HG03571 (cell line): Measurements from ENCODE around the gene RXRG.
"Not testable (repeated sequence)": the region's sequence is repeated elsewhere in the genome, so short reads cannot be mapped to it uniquely, and the experiment has no call there.

Source experiments
- ATAC-seq: cut with Tn5 transposase; IDR thresholded peaks from one replicate; pipeline ENCODE4 v1.9.1; 2021; ENCODE audit not compliant: unreplicated experiment

Gene RXRG

GRCh38 chr1:165444897-165445370 is at the start of gene RXRG:
TSS of gene RXRG (minus strand) at chr1:165445126. CDS start at chr1:165444893, 233 bp downstream.
- no peak for ATAC-seq

GRCh38 chr1:165492845-165493373 is 48.0 kb upstream of the RXRG start:
- no peak for ATAC-seq

GRCh38 chr1:165490175-165490574 is 45.2 kb upstream of the RXRG start:
- no peak for ATAC-seq

GRCh38 chr1:165487921-165488320 is 43.0 kb upstream of the RXRG start:
- no peak for ATAC-seq

- ATAC-seq: no peak
Measured at GRCh38 chr1:165486663-165487062, 41.7 kb upstream of the RXRG start.

GRCh38 chr1:165485716-165486115 is 40.8 kb upstream of the RXRG start:
- no peak for ATAC-seq

GRCh38 chr1:165484532-165484931 is 39.6 kb upstream of the RXRG start:
- no peak for ATAC-seq

GRCh38 chr1:165483412-165483811 is 38.5 kb upstream of the RXRG start:
- no peak for ATAC-seq

- no peak for ATAC-seq
Measured at GRCh38 chr1:165481820-165482532, 37.0 kb upstream of the RXRG start.

- ATAC-seq: no peak
Measured at GRCh38 chr1:165476776-165477175, 31.9 kb upstream of the RXRG start.

GRCh38 chr1:165474196-165474595 is 29.3 kb upstream of the RXRG start:
- ATAC-seq: no peak

- ATAC-seq: no peak
Measured at GRCh38 chr1:165473081-165473480, 28.2 kb upstream of the RXRG start.

- ATAC-seq: no peak
Measured at GRCh38 chr1:165468726-165469249, 23.9 kb upstream of the RXRG start.

- no peak for ATAC-seq
Measured at GRCh38 chr1:165468253-165468652, 23.3 kb upstream of the RXRG start.

- ATAC-seq: no peak
Measured at GRCh38 chr1:165467706-165468105, 22.8 kb upstream of the RXRG start.

- no peak for ATAC-seq
Measured at GRCh38 chr1:165463978-165464377, 19.1 kb upstream of the RXRG start.

GRCh38 chr1:165459683-165460082 is 14.8 kb upstream of the RXRG start:
- ATAC-seq: not testable (repeated sequence)

- ATAC-seq: no peak
Measured at GRCh38 chr1:165456861-165457260, 11.9 kb upstream of the RXRG start.

- ATAC-seq: no peak
Measured at GRCh38 chr1:165456114-165456513, 11.2 kb upstream of the RXRG start.

- ATAC-seq: no peak
Measured at GRCh38 chr1:165455111-165455510, 10.2 kb upstream of the RXRG start.

- ATAC-seq: no peak
Measured at GRCh38 chr1:165454091-165454610, 9.2 kb upstream of the RXRG start.
